Natural killer cell treated with Interleukin-12 subunit alpha and Interleukin-12 subunit beta and Interleukin-15 and Interleukin-18, amount 100 ng/mL, for 72 hours (primary cell): Measurements from ENCODE around the gene NGF. TPM values are rescaled to one million over a fixed set of nuclear protein-coding genes. Genes with fewer than 3 reads are reported as not detected.
"Not testable (repeated sequence)": the region's sequence is repeated elsewhere in the genome, so short reads cannot be mapped to it uniquely, and the experiment has no call there.

Experiments
- ATAC-seq, 2 donors: fragments of 150-1000 bp; cut with Tn5 transposase in 1 of 2; sonication (Bioruptor Pico), chemical (Tn5 transposase) in 1 of 2; 2 replicates each; pipeline ENCODE4 v1.10.0; 2021
- DNase-seq: peaks from one replicate; pipeline ENCODE4 v3.0.0; 2022; ENCODE audit warnings: low spot score
- H3K27ac Mint-ChIP-seq, 2 donors: 1 replicate in 1 of 2; 2 replicates in 1 of 2; pipeline ENCODE4 v1.8.0; 2022; ENCODE audit warnings: mixed read lengths in 2 of 2, mild to moderate bottlenecking in 1 of 2, moderate library complexity in 1 of 2
- H3K27me3 Mint-ChIP-seq, 2 donors: 1 replicate in 1 of 2; 2 replicates in 1 of 2; pipeline ENCODE4 v1.8.0; 2022; ENCODE audit warnings: mixed read lengths in 2 of 2
- H3K36me3 Mint-ChIP-seq: one replicate; pipeline ENCODE4 v1.8.0; 2022; ENCODE audit warnings: mixed read lengths
- H3K4me1 Mint-ChIP-seq, 2 donors: 1 replicate in 1 of 2; 2 replicates in 1 of 2; pipeline ENCODE4 v1.8.0; 2022; ENCODE audit warnings: low read depth in 2 of 2, mixed read lengths in 2 of 2, mild to moderate bottlenecking in 1 of 2
- H3K4me3 Mint-ChIP-seq: one replicate; pipeline ENCODE4 v1.8.0; 2022; ENCODE audit warnings: mixed read lengths
- H3K9me3 Mint-ChIP-seq: 2 replicates; pipeline ENCODE4 v1.8.0; 2022; ENCODE audit warnings: mixed read lengths
- total RNA-seq, 2 donors: library from RNA; stranded (reverse); gene quantifications; one replicate each; pipeline ENCODE4 v1.2.3, GENCODE V29; 2022

NGF gene
- total RNA-seq, result not detected

DNA sequence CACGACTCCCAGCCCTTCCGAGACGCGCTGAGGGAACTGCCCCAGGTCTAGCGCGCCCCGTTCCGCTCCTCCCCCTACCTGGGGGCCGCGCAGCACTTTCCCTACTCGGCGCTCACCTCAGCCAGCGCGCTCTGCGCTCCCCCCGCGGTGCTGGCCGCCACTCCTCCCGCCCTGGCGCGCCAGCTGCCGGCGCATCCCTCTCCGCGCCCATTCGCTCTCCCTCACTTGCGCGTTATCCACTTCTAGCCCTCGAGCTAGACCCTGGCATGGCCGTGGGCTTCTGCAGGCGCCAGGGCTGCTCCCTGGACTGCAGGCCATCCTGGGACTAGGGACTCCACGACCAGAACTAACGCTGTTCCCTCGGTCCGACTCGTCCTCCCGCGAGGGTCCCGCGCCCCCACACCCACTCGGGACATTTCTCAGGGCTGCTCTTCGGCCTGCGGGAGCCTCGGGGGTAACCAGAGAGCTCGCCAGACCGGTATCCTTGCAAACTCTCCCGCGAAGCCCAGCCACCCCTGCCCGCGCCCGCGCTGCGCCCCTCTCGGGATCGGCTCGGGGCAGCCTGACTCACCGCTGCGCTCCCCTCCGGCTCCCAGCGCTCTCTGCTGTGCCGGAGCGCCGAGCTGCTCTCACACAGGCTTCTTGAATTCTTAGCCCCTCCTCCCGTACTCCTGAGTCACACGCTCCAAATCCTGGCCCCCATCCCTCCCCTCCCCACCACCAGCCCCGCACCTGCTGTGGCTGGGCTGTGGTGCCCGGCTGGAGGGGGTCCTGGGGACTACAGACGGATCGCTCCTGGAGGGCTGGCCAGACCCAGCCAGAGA, at the start of gene NGF:
NGF (minus strand) TSS at position 617 of the 824 bp plus-strand sequence. CDS start 51,454 bp downstream, outside the sequence.
- peaks cover 25 to 46% of the 10 kb centered on the region in 2 donors for H3K27me3 Mint-ChIP-seq

DNA sequence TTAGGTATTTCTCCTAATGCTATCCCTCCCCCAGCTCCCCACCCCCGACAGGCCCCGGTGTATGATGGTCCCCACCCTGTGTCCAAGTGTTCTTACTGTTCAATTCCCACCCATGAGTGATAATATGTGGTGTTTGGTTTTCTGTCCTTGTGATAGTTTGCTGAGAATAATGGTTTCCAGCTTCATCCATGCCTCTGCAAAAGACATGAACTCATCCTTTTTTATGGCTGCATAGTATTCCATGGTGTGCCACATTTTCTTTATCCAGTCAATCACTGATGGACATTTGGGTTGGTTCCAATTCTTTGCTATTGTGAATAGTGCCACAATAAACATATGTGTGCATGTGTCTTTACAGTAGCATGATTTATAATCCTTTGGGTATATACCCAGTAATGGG, 45.4 kb upstream of the NGF start:
- Mint-ChIP-seq H3K9me3 (peaks cover 16% of the 10 kb centered on the region), H3K27me3 (peaks cover 6 to 28% of the 10 kb centered on the region in 2 donors)
- H3K27ac Mint-ChIP-seq, H3K36me3 Mint-ChIP-seq, H3K4me1 Mint-ChIP-seq, DNase-seq, H3K4me3 Mint-ChIP-seq, ATAC-seq: not testable (repeated sequence)

More for the DNA sequence above, at the start of gene NGF:
- H3K36me3 Mint-ChIP-seq, result no peaks in the 10 kb centered on the region
- H3K4me3 Mint-ChIP-seq, result no peak within 1 kb of the TSS
- no peaks in the 10 kb centered on the region for H3K9me3 Mint-ChIP-seq
- H3K27ac Mint-ChIP-seq, result no peak within 1 kb of the TSS
- H3K4me1 Mint-ChIP-seq, result peaks cover 0 to 5% of the 10 kb centered on the region in 2 donors
- DNase-seq (no peak), ATAC-seq (no peak)

- Mint-ChIP-seq H3K4me1 (no peaks in the 10 kb centered on the region), H3K36me3 (no peaks in the 10 kb centered on the region), H3K4me3 (no peak overlapping the region), H3K27ac (no peak overlapping the region), H3K9me3 (peaks cover 7% of the 10 kb centered on the region), H3K27me3 (peaks cover 4 to 17% of the 10 kb centered on the region in 2 donors)
- ATAC-seq (no peak), DNase-seq (no peak)
Observed at GRCh38 chr1:115379943-115380342, 41.9 kb upstream of the NGF start.

GRCh38 chr1:115377411-115377810, 39.4 kb upstream of the NGF start:
- Mint-ChIP-seq H3K4me1 (no peaks in the 10 kb centered on the region), H3K4me3 (no peak overlapping the region), H3K36me3 (no peaks in the 10 kb centered on the region), H3K27ac (no peak overlapping the region), H3K9me3 (peaks cover 2% of the 10 kb centered on the region), H3K27me3 (peaks cover 4 to 7% of the 10 kb centered on the region in 2 donors)
- ATAC-seq, result no peak
- no peak for DNase-seq

DNA sequence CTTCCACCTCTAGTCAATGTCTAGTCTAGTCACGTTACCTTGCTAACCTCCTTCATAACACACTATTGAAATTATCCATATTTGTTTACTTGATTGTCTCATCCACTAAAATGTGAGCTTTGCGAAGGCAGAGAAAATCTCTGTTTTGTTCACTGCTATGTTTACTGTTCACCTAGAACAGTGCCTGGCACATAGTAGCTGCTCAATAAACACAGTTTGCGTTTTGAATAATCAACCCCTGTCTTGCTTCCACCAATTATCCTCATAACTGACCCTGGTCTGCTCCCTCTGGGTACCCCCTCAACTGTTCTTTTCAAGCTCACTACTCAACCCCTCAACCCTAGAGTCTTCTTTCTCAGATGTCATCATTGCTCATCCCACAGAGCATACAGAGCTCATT, 36.5 kb upstream of the NGF start:
- Mint-ChIP-seq H3K9me3 (peaks cover 2% of the 10 kb centered on the region), H3K4me3 (no peak overlapping the region), H3K27me3 (peaks cover 4 to 7% of the 10 kb centered on the region in 2 donors), H3K4me1 (no peaks in the 10 kb centered on the region), H3K36me3 (no peaks in the 10 kb centered on the region), H3K27ac (no peak overlapping the region)
- no peak for DNase-seq
- ATAC-seq, result no peak

- no peak for DNase-seq
- Mint-ChIP-seq H3K36me3 (no peaks in the 10 kb centered on the region), H3K27me3 (peaks cover under 1 to 2% of the 10 kb centered on the region in 2 donors), H3K9me3 (no peaks in the 10 kb centered on the region), H3K27ac (no peak overlapping the region), H3K4me3 (no peak overlapping the region), H3K4me1 (no peaks in the 10 kb centered on the region)
- ATAC-seq, result no peak
Observed at GRCh38 chr1:115373305-115373704, 35.3 kb upstream of the NGF start.

- Mint-ChIP-seq H3K9me3 (peaks cover 4% of the 10 kb centered on the region), H3K27me3 (peaks cover 4 to 13% of the 10 kb centered on the region in 2 donors), H3K4me3 (no peak overlapping the region), H3K36me3 (no peaks in the 10 kb centered on the region), H3K27ac (no peak overlapping the region), H3K4me1 (no peaks in the 10 kb centered on the region)
- DNase-seq (no peak), ATAC-seq (no peak)
Observed at GRCh38 chr1:115365738-115366137, 27.7 kb upstream of the NGF start.

DNA sequence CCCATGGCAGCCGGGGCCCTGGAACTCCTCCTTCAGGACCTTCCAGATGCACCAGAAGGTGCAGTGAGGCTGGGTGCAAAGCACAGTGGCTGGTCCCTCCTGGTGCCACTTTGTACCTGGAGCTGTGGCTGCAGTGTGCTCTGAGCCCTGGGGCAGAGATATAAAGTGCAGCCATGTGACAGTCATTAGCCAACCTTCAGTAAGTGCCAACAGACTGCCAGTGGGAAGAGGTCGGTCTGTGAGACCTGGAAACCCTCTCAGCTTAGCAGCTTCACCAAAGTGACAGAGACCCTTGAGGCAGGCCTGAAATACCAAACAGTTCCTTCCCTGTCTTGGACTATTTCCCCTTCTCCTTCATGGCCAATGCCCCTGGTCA, 26.7 kb upstream of the NGF start:
- H3K36me3 Mint-ChIP-seq, result no peaks in the 10 kb centered on the region
- DNase-seq (no peak), ATAC-seq (no peak)
- H3K27ac Mint-ChIP-seq, result no peak overlapping the region
- peaks cover 4 to 13% of the 10 kb centered on the region in 2 donors for H3K27me3 Mint-ChIP-seq
- peaks cover 4% of the 10 kb centered on the region for H3K9me3 Mint-ChIP-seq
- H3K4me1 Mint-ChIP-seq, result no peaks in the 10 kb centered on the region
- no peak overlapping the region for H3K4me3 Mint-ChIP-seq

DNA sequence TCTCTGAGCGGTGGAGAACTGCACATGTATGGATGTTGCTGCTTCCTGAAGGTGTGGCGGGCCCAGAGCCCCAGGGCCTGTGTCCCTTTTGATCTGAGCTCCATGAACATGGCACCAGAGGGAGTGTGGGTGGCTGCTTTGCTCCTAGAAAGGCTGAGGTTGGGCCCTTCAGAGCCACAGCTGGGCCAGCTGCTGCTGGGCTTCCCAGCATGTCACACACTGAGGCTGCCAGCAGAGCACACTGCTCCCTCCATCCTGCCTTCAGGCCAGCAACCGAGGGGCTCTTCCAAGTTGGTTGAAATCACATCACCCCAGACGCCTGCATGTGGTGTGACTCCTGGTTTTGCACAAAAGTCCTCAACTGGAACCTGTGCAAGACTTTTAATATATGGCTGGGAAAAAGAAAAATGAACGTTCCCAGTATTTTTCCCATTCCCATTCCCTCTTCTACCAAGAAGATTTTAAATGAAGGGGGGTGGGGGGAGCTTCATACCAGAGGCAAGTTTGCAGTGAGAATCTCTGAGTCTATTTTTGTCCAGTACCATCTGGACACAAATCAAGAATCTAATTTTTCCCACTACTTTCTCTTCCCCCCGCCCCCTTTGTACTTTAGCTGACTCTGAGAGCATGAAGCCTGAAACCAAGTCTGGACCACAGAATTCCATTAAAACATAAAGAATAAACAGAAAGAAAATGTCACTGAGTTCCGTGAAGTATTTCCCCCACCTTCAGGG, 26.2 kb upstream of the NGF start:
- ATAC-seq (peak in 1 of 2 donors; percentile 20), DNase-seq (no peak)
- Mint-ChIP-seq H3K27ac (no peak overlapping the region), H3K4me1 (no peaks in the 10 kb centered on the region), H3K9me3 (peaks cover 4% of the 10 kb centered on the region), H3K27me3 (peaks cover 4 to 13% of the 10 kb centered on the region in 2 donors), H3K36me3 (no peaks in the 10 kb centered on the region), H3K4me3 (no peak overlapping the region)

GRCh38 chr1:115363171-115363570, 25.1 kb upstream of the NGF start:
- Mint-ChIP-seq H3K9me3 (peaks cover 4% of the 10 kb centered on the region), H3K36me3 (no peaks in the 10 kb centered on the region), H3K4me3 (no peak overlapping the region), H3K4me1 (no peaks in the 10 kb centered on the region), H3K27me3 (peaks cover 4 to 13% of the 10 kb centered on the region in 2 donors), H3K27ac (no peak overlapping the region)
- DNase-seq (no peak), ATAC-seq (no peak)

DNA sequence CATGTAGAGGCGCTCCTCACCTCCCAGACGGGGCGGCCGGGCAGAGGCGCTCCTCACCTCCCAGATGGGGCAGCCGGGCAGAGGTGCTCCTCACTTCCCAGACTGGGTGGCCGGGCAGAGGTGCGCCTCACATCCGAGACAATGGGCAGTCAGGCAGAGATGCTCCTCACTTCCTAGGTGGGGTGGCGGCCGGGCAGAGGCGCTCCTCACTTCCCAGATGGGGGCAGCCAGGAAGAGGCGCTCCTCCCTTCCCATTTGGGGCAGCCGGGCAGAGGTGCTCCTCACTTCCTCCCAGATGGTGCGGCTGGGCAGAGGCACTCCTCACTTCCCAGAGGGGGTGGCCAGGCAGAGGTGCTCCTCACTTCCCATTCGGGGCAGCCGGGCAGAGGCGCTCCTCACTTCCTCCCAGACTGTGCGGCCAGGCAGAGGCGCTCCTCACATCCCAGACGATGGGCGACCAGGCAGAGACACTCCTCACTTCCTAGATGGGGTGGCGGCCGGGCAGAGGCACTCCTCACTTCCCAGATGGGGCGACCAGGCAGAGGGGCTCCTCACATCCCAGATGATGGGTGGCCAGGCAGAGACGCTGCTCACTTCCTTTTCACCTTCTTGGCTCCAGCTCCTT, 22.6 kb upstream of the NGF start:
- H3K27ac Mint-ChIP-seq, ATAC-seq, DNase-seq, H3K9me3 Mint-ChIP-seq, H3K4me3 Mint-ChIP-seq, H3K4me1 Mint-ChIP-seq, H3K36me3 Mint-ChIP-seq, H3K27me3 Mint-ChIP-seq: not testable (repeated sequence)

GRCh38 chr1:115359787-115360452, 21.9 kb upstream of the NGF start:
- not testable (repeated sequence) for DNase-seq, H3K27ac Mint-ChIP-seq, ATAC-seq, H3K9me3 Mint-ChIP-seq, H3K4me1 Mint-ChIP-seq, H3K27me3 Mint-ChIP-seq, H3K36me3 Mint-ChIP-seq, H3K4me3 Mint-ChIP-seq

DNA sequence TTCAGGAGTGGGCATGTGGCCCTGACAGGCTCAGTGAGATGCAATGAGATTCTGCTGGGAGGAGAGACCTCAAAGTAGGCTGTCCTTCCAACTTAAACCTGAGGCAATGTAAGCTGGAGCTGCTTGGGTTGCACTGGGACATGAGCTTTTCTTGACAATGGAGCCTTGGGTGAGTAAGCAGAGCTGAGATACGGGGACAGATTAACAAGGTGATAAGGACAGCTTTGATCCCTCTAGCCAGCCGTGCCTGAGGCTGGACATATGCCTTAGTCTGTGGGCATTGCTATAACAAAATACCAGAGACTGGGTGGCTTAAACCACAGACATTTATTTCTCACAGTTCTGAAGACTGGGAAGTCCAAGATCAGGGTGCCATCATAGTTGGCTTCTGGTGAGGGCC, 18.3 kb upstream of the NGF start:
- ATAC-seq, result no peak
- no peak for DNase-seq
- Mint-ChIP-seq H3K27ac (no peak overlapping the region), H3K9me3 (no peaks in the 10 kb centered on the region), H3K4me3 (no peak overlapping the region), H3K36me3 (no peaks in the 10 kb centered on the region), H3K4me1 (no peaks in the 10 kb centered on the region), H3K27me3 (peaks cover 2 to 6% of the 10 kb centered on the region in 2 donors)
